ENCODE measurements around the gene PCBP3. TPM values are rescaled to one million over a fixed set of nuclear protein-coding genes. Genes with fewer than 3 reads are reported as not detected.

Gene PCBP3
- total RNA-seq, 1 experiment from 2014 or later: 10.9 TPM

- Mint-ChIP-seq H3K27ac (peak overlapping the region in 1 of 3 experiments; percentile 16; a peak in 1 of 7 replicates), H3K4me1 (no peaks in the 10 kb centered on the region), H3K4me3 (no peak overlapping the region), H3K9me3 (no peaks in the 10 kb centered on the region; a peak in 1 of 5 replicates), H3K27me3 (ENCODE audit: low read depth) (no peaks in the 10 kb centered on the region), H3K36me3 (ENCODE audit: insufficient read depth in 1 of 3, low read depth in 3 of 3) (no peaks in the 10 kb centered on the region)
- no peak overlapping the region for H3K23ac ChIP-seq (ENCODE audit: insufficient read length, low read depth, low read length)
- H3K27me3 ChIP-seq (ENCODE audit: insufficient read depth, low read length): no peaks in the 10 kb centered on the region
- H3K9ac ChIP-seq (ENCODE audit: extremely low read depth, insufficient read length, low read length): no peak overlapping the region
- no peaks in the 10 kb centered on the region for H3K79me2 ChIP-seq (ENCODE audit: insufficient read depth, low read length)
- H3K9me3 ChIP-seq (ENCODE audit: control insufficient read depth, low read depth, low read length): no peaks in the 10 kb centered on the region
- no peak overlapping the region for H3K14ac ChIP-seq (ENCODE audit: insufficient read depth, low read length)
- no peak overlapping the region for H3T11ph ChIP-seq (ENCODE audit: low read length)
- no CpG with 5 or more reads among the region's 1 CpG for WGBS (ENCODE audit: extremely low coverage, insufficient read length, low lambda C conversion rate)
- no peak overlapping the region for H2BK120ac ChIP-seq (ENCODE audit: low read depth, low read length, poor library complexity, severe bottlenecking)
- no peak overlapping the region for H3K4me2 ChIP-seq (ENCODE audit: insufficient read depth, insufficient read length, low read length)
- TF ChIP-seq, protein P1, sequence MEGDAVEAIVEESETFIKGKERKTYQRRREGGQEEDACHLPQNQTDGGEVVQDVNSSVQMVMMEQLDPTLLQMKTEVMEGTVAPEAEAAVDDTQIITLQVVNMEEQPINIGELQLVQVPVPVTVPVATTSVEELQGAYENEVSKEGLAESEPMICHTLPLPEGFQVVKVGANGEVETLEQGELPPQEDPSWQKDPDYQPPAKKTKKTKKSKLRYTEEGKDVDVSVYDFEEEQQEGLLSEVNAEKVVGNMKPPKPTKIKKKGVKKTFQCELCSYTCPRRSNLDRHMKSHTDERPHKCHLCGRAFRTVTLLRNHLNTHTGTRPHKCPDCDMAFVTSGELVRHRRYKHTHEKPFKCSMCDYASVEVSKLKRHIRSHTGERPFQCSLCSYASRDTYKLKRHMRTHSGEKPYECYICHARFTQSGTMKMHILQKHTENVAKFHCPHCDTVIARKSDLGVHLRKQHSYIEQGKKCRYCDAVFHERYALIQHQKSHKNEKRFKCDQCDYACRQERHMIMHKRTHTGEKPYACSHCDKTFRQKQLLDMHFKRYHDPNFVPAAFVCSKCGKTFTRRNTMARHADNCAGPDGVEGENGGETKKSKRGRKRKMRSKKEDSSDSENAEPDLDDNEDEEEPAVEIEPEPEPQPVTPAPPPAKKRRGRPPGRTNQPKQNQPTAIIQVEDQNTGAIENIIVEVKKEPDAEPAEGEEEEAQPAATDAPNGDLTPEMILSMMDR (conservative IDR thresholded peaks at IDR 0.05): no peak
- no peak overlapping the region for H4K5ac ChIP-seq (ENCODE audit: insufficient read length, low read depth, low read length)
- no peaks in the 10 kb centered on the region for H3K4me1 ChIP-seq (ENCODE audit: insufficient read depth, low read length)
- no peak overlapping the region for H2AFZ ChIP-seq (ENCODE audit: low read length)
- no peaks in the 10 kb centered on the region for H4K20me1 ChIP-seq (ENCODE audit: control insufficient read depth, insufficient read depth, insufficient read length)
- no peak overlapping the region for H2BK5ac ChIP-seq (ENCODE audit: insufficient read length, low read length)
- no peak overlapping the region for H3K56ac ChIP-seq (ENCODE audit: insufficient read length, low read depth, low read length)
- H3K27ac ChIP-seq (ENCODE audit: insufficient read length, low read depth, low read length): no peak overlapping the region
- DNase-seq: no peak
- no peak overlapping the region for H3K4ac ChIP-seq (ENCODE audit: low read depth, low read length)
- no peak overlapping the region for H2BK12ac ChIP-seq (ENCODE audit: insufficient read length, low read depth, low read length)
- no peak overlapping the region for H2BK15ac ChIP-seq (ENCODE audit: low read depth, low read length)
- peaks cover 4% of the 10 kb centered on the region for H3K23me2 ChIP-seq (ENCODE audit: insufficient read length, low read depth, low read length, poor library complexity, severe bottlenecking)
- no peaks in the 10 kb centered on the region for H3K79me1 ChIP-seq (ENCODE audit: insufficient read depth, low read depth, low read length, poor library complexity, severe bottlenecking)
- no peak overlapping the region for H4K91ac ChIP-seq (ENCODE audit: insufficient read length, low read depth, low read length)
- no peak overlapping the region for H3K18ac ChIP-seq (ENCODE audit: insufficient read length, low read depth, low read length)
- H2BK20ac ChIP-seq (ENCODE audit: low read depth, low read length, poor library complexity, severe bottlenecking): no peak overlapping the region
- no peak overlapping the region for H2AK5ac ChIP-seq (ENCODE audit: insufficient read length, low read length)
- H4K8ac ChIP-seq (replicated peaks; ENCODE audit: insufficient read length, low read depth, low read length): no peak overlapping the region
Observed at GRCh38 chr21:45756029-45756428, 112.5 kb downstream of the PCBP3 start.
